GM12872 (cell line): ENCODE measurements around the gene DAND5.

Source experiments
- TF ChIP-seq, protein P1 (sequence below): IDR thresholded peaks from 3 replicates; pipeline ENCODE4 v1.5.1; 2011; ENCODE audit warnings: low read depth, mild to moderate bottlenecking, low read length, moderate library complexity; ENCODE audit not compliant: insufficient read depth

The DAND5 gene

DNA sequence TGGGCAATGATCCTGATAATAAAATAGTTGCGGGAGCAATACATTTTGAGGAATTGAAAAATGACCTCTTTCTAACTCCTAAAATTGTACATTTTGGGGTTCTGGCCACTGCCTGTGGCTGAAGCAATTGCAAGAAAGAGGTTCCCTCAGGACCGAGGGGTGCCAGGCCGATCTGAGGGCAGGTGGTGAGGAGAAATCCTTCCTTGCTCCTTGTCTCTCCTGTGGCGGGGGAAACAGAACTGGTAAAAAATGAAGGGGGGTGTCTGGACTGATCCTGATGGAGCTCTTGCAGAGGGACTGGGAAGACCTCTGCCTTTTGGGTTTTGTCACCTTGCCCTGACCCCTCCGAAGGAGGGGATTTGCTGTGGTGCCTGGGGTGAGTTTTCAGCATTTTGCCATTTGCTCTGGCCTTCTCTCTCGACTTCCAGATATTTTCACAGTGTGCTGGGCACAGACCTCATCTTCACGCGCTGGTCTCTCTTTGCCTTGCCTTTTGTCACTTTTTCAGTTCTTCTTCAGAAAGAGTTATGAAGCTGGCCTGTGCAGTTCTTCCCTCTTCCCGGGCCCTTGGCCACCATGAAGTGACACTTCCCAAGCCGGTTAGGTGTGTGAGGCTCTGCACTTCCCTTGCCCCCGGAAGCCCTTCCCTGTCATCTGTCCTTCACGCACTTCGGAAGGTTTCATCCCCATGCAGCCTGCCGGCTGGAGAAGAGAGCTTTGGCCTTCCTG lies 48.1 kb downstream of the DAND5 start:
- TF ChIP-seq, protein P1, sequence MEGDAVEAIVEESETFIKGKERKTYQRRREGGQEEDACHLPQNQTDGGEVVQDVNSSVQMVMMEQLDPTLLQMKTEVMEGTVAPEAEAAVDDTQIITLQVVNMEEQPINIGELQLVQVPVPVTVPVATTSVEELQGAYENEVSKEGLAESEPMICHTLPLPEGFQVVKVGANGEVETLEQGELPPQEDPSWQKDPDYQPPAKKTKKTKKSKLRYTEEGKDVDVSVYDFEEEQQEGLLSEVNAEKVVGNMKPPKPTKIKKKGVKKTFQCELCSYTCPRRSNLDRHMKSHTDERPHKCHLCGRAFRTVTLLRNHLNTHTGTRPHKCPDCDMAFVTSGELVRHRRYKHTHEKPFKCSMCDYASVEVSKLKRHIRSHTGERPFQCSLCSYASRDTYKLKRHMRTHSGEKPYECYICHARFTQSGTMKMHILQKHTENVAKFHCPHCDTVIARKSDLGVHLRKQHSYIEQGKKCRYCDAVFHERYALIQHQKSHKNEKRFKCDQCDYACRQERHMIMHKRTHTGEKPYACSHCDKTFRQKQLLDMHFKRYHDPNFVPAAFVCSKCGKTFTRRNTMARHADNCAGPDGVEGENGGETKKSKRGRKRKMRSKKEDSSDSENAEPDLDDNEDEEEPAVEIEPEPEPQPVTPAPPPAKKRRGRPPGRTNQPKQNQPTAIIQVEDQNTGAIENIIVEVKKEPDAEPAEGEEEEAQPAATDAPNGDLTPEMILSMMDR: no peak

DNA sequence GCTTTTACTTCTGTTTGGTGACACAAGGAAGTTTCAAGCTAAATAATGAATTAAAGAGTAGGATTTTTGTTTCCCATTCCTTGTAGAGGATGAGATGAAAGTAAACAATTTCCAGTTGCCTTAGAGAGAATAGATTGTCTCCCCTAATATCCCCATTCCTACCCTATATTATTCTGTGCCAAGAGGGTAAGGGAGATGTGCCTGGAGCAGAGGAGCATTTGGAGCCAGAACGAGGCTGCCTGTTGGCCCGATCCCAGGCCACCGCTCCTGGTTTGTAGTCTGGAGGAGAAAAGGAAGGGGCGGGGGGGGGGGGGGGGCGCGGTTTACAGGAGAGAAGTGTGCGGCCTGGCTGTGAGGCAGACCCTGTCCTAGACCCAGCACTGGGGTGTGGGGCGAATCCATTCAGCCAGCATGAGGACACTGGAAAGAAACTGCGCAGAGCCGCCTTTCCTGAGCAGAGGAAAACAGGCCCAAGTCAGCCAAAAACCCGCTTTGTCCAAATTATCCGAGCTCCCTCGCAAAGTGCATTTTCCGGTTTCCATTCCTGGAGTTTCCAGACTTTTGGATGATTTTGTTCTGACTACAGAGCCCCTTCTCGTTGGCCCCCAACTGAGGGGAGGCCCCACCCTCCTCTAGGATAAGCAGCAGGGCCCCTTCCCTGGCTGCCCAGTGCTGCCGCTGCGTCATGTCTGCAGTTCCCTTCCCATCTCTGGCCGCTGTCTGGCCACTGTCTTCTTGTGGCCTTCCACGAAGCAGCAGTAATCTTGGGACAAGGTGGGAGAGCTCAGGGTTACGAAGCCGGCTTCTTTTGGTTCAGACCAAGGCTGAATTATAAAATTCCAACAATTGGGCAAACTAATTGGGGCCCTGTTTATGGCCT lies 48.9 kb downstream of the DAND5 start:
- TF ChIP-seq, protein P1: no peak

DNA sequence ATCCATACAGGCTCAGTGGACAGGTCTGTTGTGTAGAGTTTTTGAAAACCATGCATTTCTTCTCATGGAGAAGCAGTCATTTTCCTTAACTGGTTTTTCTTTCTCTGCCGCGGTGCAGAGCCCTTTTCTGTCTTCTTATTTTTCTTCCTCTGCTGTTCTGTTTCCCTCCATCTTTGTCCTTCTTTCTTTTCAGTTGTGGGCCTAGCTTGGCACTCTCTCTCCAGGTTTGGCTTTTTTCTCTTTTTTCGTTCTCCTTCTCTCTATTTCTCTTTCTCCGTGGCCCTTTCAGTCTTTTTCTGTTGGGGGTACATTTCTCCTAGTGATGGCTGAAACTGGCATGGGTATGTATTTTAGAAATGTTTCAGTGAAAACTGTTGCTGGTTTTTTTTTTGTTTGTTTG lies 50.0 kb downstream of the DAND5 start:
- TF ChIP-seq, protein P1: no peak

DNA sequence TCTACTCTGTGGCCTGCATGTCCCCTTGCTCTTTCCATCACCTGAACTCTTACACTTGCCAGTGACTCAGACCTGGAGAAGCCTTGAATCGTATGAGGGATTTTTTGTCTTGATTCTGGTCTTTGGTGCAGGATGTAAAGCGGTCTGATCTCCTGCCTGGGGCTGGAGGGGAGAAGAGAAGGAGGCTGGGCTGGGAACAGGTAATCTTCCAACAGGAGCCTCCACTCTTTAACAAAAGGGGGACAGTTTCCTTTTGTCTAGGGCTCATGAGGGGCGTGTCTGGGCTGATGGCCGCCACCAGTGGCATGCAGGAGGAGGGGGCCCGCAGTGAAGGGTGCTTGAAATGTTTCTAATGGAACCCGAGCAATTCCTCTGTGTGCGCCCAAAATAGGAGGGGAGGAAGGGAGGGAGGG lies 50.6 kb downstream of the DAND5 start:
- TF ChIP-seq, protein P1: no peak

DNA sequence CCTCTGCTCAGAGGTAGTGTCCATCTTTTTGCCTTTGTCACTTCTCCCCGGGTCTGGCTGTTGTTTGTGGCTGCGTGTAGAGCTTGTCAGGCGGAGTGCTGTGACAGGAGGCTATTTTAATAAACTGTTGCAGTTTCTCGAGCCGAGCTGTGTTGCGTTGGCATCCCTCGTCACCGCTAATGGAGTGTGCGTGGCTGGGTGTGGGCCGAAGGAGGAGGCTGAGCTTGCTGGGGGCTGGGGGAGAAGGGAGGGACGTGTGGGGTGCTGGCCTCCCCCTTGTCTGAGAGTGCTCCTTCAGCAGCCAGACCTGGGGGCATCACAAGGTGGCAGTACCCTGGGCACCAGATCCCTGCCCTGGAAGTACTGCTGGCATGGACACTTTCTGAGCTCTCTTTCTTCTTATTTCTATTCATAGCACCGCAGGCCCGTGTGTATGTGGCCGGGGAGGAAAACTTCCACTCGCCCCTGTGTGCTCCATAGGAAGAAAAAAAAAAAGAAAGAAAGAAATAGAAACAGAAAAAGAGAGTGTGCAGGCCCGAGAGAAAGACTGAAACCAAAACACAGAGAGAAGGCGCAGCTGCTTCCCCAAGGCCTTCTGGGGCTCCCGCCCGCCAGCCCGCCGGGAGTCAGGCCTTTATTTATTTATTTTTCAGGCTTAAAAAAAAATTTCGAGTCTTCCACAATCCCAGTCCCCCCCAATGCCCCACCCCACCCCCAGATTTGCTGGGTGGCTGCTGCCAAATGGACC lies 52.9 kb downstream of the DAND5 start:
- TF ChIP-seq, protein P1: no peak

DNA sequence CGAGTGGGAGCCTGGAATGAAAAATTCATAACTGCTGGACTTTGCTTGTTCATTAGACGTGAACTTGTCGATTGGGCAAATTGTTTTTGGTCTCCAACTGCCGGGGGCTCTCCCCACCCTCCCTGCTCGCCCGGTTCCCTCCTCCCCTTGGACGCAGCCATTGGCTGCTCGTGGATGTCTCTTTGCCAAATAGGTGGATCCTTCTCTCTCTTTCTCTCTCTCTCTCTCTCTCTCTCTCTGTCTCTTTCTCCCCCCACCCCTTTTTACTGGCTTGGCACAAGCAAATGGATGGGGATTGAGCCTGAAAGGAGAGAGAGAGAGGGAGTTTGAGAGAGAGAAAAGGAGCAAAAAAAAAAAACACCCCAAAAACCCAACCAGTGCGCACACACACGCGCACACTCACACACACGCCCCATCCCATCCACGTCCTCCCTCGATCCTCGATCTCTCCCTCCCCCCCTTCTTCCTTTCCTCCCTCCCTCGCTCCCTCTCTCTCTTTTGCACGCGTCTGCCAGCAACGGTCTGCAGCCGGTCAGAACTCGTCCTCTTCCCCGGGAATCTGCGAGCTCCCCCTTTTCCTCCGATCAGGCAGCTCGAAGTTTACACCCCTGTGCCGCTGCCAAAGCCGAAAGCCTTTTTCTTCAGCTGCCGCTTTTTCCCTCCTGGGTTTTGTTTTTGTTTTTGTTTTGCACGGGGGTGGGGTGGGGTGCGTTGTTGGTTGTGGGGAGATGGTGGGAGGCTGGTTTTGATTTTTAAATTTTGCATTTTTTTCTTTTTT lies 53.7 kb downstream of the DAND5 start:
- TF ChIP-seq, protein P1: no peak
